Pulmonary artery endothelial cell (primary cell): Measurements from ENCODE around the gene SLC9A3. TPM values are rescaled to one million over a fixed set of nuclear protein-coding genes. Genes with fewer than 3 reads are reported as not detected.
"Not testable (repeated sequence)": the region's sequence is repeated elsewhere in the genome, so short reads cannot be mapped to it uniquely, and the experiment has no call there.

Experiments used
- DNase-seq: peaks from one replicate; pipeline ENCODE4 v3.0.0-alpha.2; 2011; ENCODE audit warnings: low read depth, low spot score
- total RNA-seq: library from RNA; depleted of rRNA; stranded (reverse); fragments of >200 nt; gene quantifications from 2 replicates; pipeline ENCODE4 v1.2.3, GENCODE V29; 2014

SLC9A3 gene
- total RNA-seq, result 0.71 and 0.92 TPM in 2 replicates

GRCh38 chr5:524234-524972, at the start of gene SLC9A3:
TSS of gene SLC9A3 (minus strand) at chr5:524449.
- DNase-seq, result no peak

DNA sequence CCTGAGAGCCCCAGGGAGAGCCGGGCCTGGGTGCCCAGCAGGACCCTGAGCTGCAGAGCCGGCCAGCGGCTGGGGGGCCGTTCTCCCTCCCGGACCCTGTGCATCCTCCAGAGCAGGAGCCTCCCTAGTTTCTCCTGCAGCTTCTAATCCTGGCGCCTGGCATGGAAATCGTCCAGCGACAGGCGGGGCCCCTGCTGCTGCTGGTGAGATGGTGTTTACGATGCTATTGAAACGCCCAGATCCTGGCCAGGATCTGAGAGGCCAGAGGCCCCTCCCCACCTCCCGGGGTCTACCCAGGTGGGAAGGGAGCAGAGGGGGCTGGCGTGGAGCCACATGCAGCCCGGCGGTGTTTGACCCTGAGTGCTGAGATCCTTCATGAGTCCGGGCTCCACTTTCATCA, 49.7 kb upstream of the SLC9A3 start:
- no peak for DNase-seq

DNA sequence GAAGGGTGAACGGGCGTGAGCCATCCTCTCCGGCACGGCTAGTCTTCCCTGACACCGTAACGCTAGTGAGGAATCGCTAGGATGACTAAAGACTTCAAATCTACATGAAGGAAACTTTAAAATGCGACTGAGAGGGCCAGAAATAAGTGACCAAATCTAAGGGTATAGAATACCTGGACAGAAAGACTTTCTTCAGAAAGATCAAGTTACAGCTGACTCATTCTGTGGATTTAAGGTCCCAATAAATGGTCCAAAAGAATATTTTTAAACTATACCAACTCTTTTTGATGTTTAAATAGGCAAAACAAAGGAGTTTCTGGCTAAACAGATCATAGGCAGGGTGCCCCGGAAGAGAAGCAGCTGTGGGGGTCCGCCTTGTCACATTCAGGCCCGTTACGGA, 49.0 kb upstream of the SLC9A3 start:
- DNase-seq, result no peak

GRCh38 chr5:572398-573019, 48.3 kb upstream of the SLC9A3 start:
- no peak for DNase-seq

DNA sequence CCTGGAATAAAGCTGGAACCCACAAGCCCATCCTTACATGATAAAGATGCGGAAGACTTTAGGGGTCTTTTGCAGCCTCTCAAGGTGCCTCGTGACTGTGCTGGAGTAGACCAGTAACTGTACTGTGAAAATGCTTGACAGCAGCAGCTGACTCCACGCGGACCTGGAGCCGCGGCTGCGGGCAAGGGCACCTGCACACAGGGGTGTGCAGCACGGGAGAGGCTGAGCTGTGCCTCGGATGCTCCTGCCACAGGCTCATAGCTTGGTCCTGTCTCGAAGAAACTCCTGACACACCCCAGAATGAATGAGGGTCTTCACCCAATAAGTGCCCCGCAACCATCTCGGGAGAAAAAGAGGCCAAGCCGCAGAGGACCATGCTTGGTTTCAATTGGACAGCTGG, 47.5 kb upstream of the SLC9A3 start:
- DNase-seq, result no peak

GRCh38 chr5:570886-571285, 46.6 kb upstream of the SLC9A3 start:
- DNase-seq, result no peak

GRCh38 chr5:570446-570845, 46.2 kb upstream of the SLC9A3 start:
- no peak for DNase-seq

DNA sequence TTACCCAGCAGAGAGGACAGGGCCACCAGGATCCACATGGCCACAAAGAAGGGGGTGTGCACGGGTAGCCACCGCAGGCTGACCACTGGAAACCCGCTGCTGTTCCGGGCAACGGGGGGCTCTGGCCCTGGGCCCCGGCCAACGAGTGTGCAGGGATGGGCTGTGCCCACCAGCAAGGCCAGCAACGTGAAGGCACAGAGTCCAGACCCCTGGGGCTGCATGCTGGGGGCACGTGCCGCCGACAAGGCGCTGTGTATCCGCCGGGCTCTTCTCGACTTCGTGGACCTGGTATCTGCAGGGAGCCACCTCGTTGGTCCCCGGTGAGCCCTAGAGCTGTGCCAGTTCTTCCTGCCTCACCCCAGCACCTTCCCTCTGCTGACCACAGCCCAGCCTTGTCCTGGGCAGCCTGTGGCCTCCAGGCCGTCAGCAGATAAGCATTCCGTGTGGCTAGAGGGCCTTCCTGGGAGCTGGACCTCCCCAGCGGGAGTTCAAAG, 45.7 kb upstream of the SLC9A3 start:
- DNase-seq, result no peak

- DNase-seq, result no peak
These were observed 45.2 kb upstream of the SLC9A3 start for GRCh38 chr5:569358-569867.

DNA sequence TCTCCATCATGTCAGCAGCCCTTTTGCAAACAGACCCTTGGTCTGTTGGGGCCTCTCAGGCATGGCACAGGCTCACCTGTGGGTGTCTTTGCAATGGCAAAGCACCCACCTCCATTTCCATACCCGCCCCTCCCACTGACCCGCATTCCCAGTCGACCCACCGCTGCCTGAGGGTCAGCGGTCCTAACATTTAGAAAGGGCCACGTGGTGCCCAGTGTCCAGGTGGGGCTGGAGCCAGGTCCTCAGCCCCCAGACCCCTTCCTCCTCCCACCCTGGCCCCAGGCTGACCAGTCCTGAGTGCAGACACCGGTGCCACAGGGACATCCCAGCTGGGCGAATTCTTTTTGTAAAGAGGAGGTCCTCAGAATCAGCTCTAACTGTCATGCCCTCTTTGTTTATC, 44.6 kb upstream of the SLC9A3 start:
- DNase-seq, result no peak

GRCh38 chr5:568061-568781, 44.0 kb upstream of the SLC9A3 start:
- DNase-seq, result no peak

DNA sequence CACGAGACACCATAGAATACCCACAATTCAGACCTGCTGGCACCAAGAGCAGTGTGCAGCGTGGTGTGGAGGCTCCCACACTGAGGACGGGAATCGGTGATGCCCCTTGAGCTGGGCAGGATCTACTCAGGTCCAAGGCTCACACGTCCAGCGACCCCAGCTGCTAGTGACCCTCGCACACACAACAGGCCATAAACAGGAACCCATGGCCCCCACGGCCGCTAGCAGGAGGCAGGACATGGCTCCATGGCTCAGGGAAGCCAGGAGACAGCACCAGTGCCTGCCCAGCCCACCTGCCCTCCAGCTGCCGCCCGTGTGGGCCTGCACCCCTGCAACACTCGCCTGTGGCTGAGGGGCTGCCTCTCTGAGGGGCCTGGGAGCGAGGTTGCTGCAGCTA, 43.4 kb upstream of the SLC9A3 start:
- no peak for DNase-seq

DNA sequence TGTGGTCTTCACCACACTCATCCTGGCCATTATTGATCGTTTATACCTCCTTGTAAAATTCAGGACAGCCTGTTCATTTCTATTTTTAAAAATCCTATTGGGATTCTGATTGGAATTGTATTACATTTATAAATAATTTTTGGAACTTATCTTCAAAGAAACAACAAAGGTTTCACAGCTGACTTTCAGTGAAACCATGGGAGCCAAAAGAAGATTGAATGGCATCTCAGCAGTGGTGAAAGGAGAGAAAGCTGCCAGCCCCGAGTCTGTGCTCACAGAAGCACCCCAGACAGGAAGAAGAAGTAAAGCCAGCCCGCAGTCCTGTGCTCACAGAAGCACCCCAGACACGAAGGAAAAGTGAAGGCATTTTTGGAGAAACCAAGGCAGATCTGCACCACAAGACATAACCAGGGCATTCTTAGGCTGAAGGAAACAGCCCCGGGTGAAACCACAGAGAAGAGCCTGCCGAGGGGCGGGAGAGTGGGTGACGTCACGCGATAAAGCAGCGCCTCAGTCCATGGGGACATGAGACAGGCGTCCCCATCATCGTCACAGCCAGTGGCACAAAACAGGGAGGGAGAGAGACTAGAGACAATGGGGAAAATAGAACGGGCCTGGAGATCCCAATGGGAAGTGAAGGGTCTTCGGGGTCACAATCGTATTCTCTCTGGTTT, 42.5 kb upstream of the SLC9A3 start:
- no peak for DNase-seq

GRCh38 chr5:565782-566440, 41.7 kb upstream of the SLC9A3 start:
- DNase-seq, result no peak

- DNase-seq, result no peak
These were observed 37.2 kb upstream of the SLC9A3 start for GRCh38 chr5:561408-561807.

DNA sequence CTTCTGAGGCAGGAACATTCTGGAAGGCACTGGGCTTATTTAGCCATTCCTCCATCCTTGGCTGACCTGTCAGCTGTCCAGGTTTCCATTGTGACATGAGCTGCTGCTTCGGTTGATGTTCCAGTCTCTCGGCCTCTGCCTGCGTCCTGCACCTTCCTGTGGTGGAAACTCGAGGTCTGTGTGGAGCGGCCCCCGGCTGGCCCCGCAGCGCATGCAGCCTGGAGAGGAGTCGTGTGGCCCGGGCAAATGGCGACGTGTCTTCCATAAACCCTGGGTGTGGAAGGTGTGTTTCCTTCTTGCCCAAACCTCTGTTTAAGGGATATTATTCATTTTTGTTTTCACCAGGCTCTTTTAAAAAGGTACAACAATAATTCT, 36.5 kb upstream of the SLC9A3 start:
- no peak for DNase-seq

DNA sequence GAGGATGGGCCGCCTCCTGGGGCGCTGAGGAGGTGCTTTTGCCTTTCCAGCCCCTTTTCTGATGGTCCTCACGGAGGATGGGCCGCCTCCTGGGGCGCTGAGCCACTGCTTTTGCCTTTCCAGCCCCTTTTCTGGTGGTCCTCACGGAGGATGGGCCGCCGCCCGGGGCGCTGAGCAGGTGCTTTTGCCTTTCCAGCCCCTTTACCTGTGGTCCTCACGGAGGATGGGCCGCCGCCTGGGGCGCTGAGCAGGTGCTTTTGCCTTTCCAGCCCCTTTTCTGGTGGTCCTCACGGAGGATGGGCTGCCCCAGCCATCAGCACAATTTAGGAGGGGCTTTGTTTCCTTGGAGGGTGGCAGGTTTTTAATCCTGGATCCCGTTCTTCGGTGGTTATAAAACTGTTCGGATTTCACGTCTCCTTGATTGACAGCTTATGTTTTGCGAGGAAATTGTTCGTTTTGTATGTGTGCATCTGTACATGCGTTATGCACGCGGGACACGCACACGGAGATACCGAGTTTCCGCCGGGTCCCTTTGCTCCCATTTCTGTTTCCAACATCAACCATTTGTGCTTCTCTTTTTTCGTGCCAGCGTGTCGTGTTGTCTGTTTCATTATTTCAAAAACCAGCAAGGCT, 34.7 kb upstream of the SLC9A3 start:
- no peak for DNase-seq

DNA sequence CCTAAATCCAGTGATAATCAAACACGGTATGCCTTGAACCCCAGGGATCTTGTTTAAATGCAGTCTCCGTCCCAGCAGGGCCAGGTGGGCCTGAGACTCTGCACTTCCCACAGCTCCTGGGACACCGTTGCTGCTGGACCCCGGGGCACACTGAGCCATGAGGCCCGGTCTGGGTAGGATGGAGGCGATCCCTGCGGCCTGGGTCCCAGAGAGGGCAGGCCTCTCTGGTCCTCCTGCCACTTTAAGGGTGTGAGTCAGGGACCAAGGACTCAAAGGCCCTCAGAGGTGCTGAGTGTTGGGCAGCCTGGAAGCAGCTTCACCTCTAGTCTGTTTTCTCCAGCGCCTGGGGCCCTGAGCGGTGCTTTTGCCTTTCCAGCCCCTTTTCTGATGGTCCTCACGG, 34.1 kb upstream of the SLC9A3 start:
- no peak for DNase-seq

DNA sequence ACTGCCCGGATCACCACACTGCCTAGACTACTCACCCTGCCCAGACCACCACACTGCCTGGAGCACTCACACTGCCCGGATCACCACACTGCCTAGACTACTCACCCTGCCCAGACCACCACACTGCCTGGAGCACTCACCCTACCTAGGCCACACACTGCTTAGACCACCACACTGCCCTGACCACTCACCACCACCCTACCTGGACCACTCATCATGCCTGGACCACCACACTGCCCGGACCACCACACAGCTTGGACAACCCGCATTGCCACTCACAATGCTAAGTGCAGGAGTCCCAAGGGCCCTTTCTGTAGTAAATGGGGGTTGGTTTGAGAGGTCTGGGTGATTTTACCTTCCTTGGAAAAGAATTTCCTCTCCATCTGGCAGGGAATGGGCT, 33.7 kb upstream of the SLC9A3 start:
- DNase-seq, result not testable (repeated sequence)

DNA sequence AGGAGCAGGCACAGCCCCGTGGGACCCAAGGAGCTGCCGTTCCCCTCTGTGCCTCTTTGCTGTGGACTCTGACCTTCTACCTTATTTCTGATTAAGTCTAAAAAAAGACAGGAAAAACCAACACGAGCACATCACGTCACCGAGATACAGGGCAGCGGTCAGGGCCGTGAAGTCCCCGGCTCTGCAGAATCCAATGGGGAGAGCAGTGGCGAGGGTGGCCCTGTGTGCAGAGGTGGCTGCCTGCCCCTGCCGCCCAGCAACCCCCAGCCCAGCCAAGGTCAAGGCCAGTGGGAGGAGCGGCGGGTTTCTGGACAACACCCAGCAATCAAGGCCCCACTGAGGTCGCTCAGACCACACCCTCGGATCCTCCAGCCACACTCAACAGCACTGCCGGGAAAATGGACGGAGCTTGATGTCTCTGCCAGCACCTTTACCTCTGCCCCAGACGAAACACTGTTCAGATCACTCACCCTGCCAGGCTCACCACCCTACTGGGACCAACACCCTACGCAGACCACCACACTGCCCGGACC, 32.7 kb upstream of the SLC9A3 start:
- no peak for DNase-seq
